Transverse colon (tissue), 4 donors: Measurements from ENCODE around the gene TNKS2. TPM values are rescaled to one million over a fixed set of nuclear protein-coding genes. Genes with fewer than 3 reads are reported as not detected.
"Not testable (repeated sequence)": the region's sequence is repeated elsewhere in the genome, so short reads cannot be mapped to it uniquely, and the experiment has no call there.

Experiments used
- DNase-seq: peaks from one replicate; pipeline ENCODE4 v3.0.0-alpha.2; 2019
- H3K27ac ChIP-seq, 4 donors: fragments of 200-600 bp; sonication (generic); 2 replicates each; pipeline ENCODE4 v1.5.1; 2016 to 2018; ENCODE audit warnings: inconsistent platforms in 4 of 4
- H3K27me3 ChIP-seq: fragments of 200-600 bp; sonication (generic); 2 replicates; pipeline ENCODE4 v1.5.1; 2017; ENCODE audit warnings: inconsistent platforms
- H3K36me3 ChIP-seq, 4 donors: fragments of 200-600 bp; sonication (generic); 2 replicates each; pipeline ENCODE4 v1.5.1; 2017 to 2019; ENCODE audit warnings: inconsistent platforms in 4 of 4
- H3K4me1 ChIP-seq, 4 donors: fragments of 200-600 bp; sonication (generic); 2 replicates each; pipeline ENCODE4 v1.5.1; 2017 to 2020; ENCODE audit warnings: inconsistent platforms in 4 of 4
- H3K4me3 ChIP-seq, 4 donors: fragments of 200-600 bp; sonication (generic); 1 replicate in 1 of 4; 2 replicates in 3 of 4; pipeline versions ENCODE4 v1.5.1 to v1.6.1; 2017 to 2019; ENCODE audit warnings: inconsistent platforms in 4 of 4
- H3K9me3 ChIP-seq, 2 donors: fragments of 200-600 bp; sonication (generic); 2 replicates each; pipeline ENCODE4 v1.5.1; 2017 to 2019; ENCODE audit warnings: inconsistent platforms in 2 of 2
- EP300 ChIP-seq: sonication (generic); formaldehyde crosslinking; IDR thresholded peaks from one replicate; pipeline ENCODE4 v1.6.1; 2017; ENCODE audit warnings: antibody characterized with exemption, low read depth
- POLR2A ChIP-seq: fragments of 450-650 bp; IDR thresholded peaks from one replicate; pipeline ENCODE4 v1.6.1; 2016; ENCODE audit warnings: antibody characterized with exemption, mild to moderate bottlenecking, moderate library complexity
- POLR2AphosphoS5 ChIP-seq, 3 donors: sonication (generic); formaldehyde crosslinking; IDR thresholded peaks; one replicate each; pipeline ENCODE4 v1.6.1; 2016; ENCODE audit warnings: antibody characterized with exemption in 3 of 3
- WGBS, 2 donors: methylation state at CpG; one replicate each; pipeline ENCODE4 v1.1.5; 2018; ENCODE audit warnings: low coverage in 1 of 2; 5-methylcytosine and 5-hydroxymethylcytosine counted together
- in situ Hi-C, 4 donors: fragments of 200-750 bp; cut with MboI; loops; one replicate each; pipeline versions ENCODE4 v1.15.0 to v1.15.1; 2017; ENCODE audit warnings: low sequenced_read_pairs in 3 of 4, low pct_ligation_motif_present in 1 of 4, low pct_unique_long_range_greater_than_20kb in 1 of 4
- intact Hi-C: fragments of 100-400 bp; cut with DNase I; formaldehyde crosslinking; loops from one replicate; pipeline ENCODE4 v1.15.1; 2023; ENCODE audit warnings: low total_unique reads
- total RNA-seq, 4 donors: library from RNA; depleted of rRNA; stranded (reverse); fragments of >200 nt; gene quantifications; one replicate each; pipeline ENCODE4 v1.1.0, GENCODE V29; 2016
- TF ChIP-seq, protein P1 (sequence below), 5 experiments: fragments of 200-600 bp in 3 of 5; fragments of 450-650 bp in 2 of 5; sonication (generic) in 3 of 5; IDR thresholded peaks; 1 replicate in 2 of 5; 2 replicates in 3 of 5; pipeline ENCODE4 v1.5.1; 2016 to 2017; ENCODE audit warnings: antibody characterized with exemption in 5 of 5, inconsistent platforms in 3 of 5, mild to moderate bottlenecking in 2 of 5, moderate library complexity in 1 of 5

The TNKS2 gene
- 10 to 100 TPM; 27.2 to 38.7 (median 31.6) TPM for total RNA-seq

DNA sequence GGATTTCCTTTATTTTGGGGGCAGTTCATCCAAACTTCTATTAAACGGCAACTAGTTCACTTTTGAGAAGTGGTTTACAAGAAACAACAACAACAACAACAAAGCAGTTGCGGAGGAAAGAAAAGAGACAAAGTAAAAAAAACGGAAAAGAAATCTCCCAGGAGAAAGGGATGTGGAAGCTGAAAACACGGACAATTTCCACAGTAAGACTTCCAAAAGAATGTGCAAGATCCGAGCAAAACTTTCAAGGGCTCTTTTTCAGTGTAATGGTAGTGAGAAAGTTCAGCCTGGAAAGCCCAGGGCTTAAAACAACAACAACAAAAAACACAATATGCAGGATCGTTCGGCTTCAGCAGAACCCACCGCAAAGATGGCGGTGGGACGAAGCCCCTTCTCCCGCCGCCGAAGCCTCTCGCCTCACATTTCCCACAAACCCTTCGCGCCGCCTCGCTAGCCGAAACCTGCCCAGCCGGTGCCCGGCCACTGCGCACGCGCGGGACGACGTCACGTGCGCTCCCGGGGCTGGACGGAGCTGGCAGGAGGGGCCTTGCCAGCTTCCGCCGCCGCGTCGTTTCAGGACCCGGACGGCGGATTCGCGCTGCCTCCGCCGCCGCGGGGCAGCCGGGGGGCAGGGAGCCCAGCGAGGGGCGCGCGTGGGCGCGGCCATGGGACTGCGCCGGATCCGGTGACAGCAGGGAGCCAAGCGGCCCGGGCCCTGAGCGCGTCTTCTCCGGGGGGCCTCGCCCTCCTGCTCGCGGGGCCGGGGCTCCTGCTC is at the start of gene TNKS2:
Gene TNKS2, plus strand, starts transcription at position 553 of the 775 bp plus-strand sequence. CDS start 265 bp downstream, outside the sequence.
- Histone ChIP-seq H3K4me1 (peaks cover 5 to 46% (median 29%) of the 10 kb centered on the region in 4 donors), H3K36me3 (no peaks in the 10 kb centered on the region), H3K9me3 (no peaks in the 10 kb centered on the region), H3K27me3 (no peaks in the 10 kb centered on the region), H3K4me3 (peak within 1 kb of the TSS; percentile 74 to 98 (median 90)), H3K27ac (peak within 1 kb of the TSS; percentile 97 to 100 (median 99))
- intact Hi-C loops, result no loop called here
- WGBS, 2 donors, result 0 to 3% methylated on average over 5 to 51 of the region's 64 CpGs
- no peak for TF ChIP-seq EP300
- TF ChIP-seq POLR2AphosphoS5 (IDR thresholded peaks at IDR 0.05), result peak; percentile 90 to 96 (median 94)
- TF ChIP-seq POLR2A, result peak; percentile 84
- TF ChIP-seq, protein P1, sequence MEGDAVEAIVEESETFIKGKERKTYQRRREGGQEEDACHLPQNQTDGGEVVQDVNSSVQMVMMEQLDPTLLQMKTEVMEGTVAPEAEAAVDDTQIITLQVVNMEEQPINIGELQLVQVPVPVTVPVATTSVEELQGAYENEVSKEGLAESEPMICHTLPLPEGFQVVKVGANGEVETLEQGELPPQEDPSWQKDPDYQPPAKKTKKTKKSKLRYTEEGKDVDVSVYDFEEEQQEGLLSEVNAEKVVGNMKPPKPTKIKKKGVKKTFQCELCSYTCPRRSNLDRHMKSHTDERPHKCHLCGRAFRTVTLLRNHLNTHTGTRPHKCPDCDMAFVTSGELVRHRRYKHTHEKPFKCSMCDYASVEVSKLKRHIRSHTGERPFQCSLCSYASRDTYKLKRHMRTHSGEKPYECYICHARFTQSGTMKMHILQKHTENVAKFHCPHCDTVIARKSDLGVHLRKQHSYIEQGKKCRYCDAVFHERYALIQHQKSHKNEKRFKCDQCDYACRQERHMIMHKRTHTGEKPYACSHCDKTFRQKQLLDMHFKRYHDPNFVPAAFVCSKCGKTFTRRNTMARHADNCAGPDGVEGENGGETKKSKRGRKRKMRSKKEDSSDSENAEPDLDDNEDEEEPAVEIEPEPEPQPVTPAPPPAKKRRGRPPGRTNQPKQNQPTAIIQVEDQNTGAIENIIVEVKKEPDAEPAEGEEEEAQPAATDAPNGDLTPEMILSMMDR (IDR thresholded peaks at IDR 0.05), result no peak
- DNase-seq, result peak; percentile 95
- in situ Hi-C loops, result loop anchor here in 1 of 4 donors (25.0 kb wide), 1 partner anchor 114 kb away; the partner anchor contains the start of genes BTAF1 and FGFBP3

DNA sequence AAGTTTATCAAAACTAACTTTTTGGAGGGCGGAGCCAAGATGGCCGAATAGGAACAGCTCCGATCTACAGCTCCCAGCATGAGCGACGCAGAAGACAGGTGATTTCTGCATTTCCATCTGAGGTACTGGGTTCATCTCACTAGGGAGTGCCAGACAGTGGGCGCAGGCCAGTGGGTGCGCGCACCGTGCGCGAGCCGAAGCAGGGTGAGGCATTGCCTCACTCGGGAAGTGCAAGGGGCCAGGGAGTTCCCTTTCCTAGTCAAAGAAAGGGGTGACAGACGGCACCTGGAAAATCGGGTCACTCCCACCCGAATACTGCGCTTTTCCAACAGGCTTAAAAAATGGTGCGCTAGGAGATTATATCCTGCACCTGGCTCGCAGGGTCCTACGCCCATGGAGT is 48.6 kb upstream of the TNKS2 start:
- H3K4me1 ChIP-seq, H3K27me3 ChIP-seq, intact Hi-C loops, H3K36me3 ChIP-seq, H3K27ac ChIP-seq, DNase-seq, H3K4me3 ChIP-seq, H3K9me3 ChIP-seq, in situ Hi-C loops: not testable (repeated sequence)
- 78 to 100% methylated on average over 3 to 18 of the region's 20 CpGs for WGBS, 2 donors

DNA sequence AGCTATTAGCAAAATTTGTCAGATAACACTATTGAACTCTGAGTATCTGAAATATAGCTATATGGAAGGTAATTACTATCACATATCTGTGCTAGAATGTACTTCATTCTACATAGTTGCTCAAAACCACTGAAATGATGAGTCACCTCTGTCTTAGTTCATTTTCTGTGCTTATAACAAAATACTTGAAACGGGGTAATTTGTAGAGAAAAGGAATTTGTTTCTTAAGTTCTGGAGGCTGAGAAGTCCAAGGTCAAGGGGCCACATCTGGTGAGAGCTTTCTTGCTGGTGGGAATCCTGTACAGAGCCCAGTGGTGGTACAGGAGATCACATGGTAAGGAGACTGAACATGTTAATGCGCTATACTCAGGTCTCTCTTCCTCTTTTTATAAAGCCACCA is 41.9 kb upstream of the TNKS2 start:
- Histone ChIP-seq H3K27me3 (no peaks in the 10 kb centered on the region), H3K4me1 (no peaks in the 10 kb centered on the region), H3K4me3 (no peak overlapping the region), H3K36me3 (no peaks in the 10 kb centered on the region), H3K9me3 (no peaks in the 10 kb centered on the region), H3K27ac (no peak overlapping the region)
- intact Hi-C loops, result no loop called here
- in situ Hi-C loops, result loop anchor here in 1 of 4 donors (5.0 kb wide), 1 partner anchor 161 kb away; no protein-coding TSS in a partner anchor
- no peak for TF ChIP-seq POLR2AphosphoS5 (IDR thresholded peaks at IDR 0.05)
- TF ChIP-seq POLR2A, result no peak
- TF ChIP-seq, protein P1 (IDR thresholded peaks at IDR 0.05), result no peak
- TF ChIP-seq EP300, result no peak
- WGBS, 2 donors, result 58 to 80% methylated on average over 1 to 2 of the region's 2 CpGs
- no peak for DNase-seq

DNA sequence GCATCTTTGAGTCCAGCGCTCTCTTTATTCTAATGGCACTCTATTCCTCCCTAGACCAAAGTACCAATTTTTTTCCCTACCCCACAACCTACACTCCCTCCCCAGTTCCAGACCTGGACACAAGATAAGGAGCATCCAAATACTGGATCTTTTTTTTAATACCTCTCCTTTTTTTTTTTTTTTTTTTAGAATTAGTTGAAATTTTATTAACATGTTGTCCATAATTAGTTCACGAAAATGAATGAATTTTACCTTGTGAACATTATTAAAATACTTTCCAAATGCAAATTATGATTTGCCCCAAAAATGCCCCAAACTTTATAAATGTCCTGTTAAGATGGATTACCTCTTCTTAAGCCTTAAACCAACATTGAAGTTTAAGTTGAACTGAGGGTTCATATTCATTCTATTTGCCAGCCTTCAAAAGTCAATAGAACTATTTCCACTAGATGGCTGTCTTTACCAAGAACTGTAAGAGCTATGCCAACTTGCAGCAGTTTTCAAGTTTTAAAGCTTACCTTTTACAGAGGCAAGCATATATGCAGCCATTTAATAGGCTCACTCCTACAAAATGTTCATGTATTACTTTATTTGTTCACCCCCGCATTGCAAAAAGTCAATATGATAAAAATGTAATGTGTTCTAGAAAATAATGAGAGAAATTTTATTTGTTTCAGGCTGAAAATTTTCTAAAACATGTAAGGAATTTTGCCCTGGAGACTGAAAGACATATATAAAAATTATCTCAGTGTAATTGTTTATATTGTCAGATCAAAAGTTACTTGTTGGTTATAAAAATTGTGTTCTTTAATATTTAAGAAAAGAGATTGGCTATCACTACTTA is 39.7 kb upstream of the TNKS2 start:
- H3K27ac ChIP-seq, result no peak overlapping the region
- H3K27me3 ChIP-seq, result no peaks in the 10 kb centered on the region
- no peaks in the 10 kb centered on the region for H3K4me1 ChIP-seq
- intact Hi-C loops, result no loop called here
- in situ Hi-C loops, result loop anchor here in 1 of 4 donors (5.0 kb wide), 1 partner anchor 159 kb away; no protein-coding TSS in a partner anchor
- TF ChIP-seq, protein P1 (IDR thresholded peaks at IDR 0.05), result peak; percentile 38 to 48 (median 44)
- TF ChIP-seq POLR2AphosphoS5 (IDR thresholded peaks at IDR 0.05), result no peak
- DNase-seq, result no peak
- WGBS, 2 donors, result 41 to 56% methylated on average over 3 of the region's 3 CpGs
- H3K9me3 ChIP-seq, result no peaks in the 10 kb centered on the region
- no peaks in the 10 kb centered on the region for H3K36me3 ChIP-seq
- H3K4me3 ChIP-seq, result no peak overlapping the region
